GM12878 (cell line): ENCODE measurements around the gene SLC19A1. TPM values are rescaled to one million over a fixed set of nuclear protein-coding genes. Genes with fewer than 3 reads are reported as not detected.

Experiments
- MTA3 ChIP-seq: IDR thresholded peaks from 2 replicates; pipeline ENCODE4 v1.6.1; 2012; ENCODE audit warnings: low read length, inconsistent platforms, borderline replicate concordance
- NFIC ChIP-seq: IDR thresholded peaks from 2 replicates; pipeline ENCODE4 v1.6.1; 2012; ENCODE audit warnings: low read depth, mild to moderate bottlenecking, inconsistent platforms, low read length, moderate library complexity
- SKIL ChIP-seq: fragments of 450-650 bp; IDR thresholded peaks from 2 replicates; pipeline ENCODE4 v1.6.1; 2017; ENCODE audit warnings: mild to moderate bottlenecking, low read depth, inconsistent platforms; ENCODE audit not compliant: poor library complexity, severe bottlenecking
- TCF3 ChIP-seq: IDR thresholded peaks from 2 replicates; pipeline ENCODE4 v1.6.1; 2012; ENCODE audit warnings: low read depth, mild to moderate bottlenecking, low read length, borderline replicate concordance; ENCODE audit not compliant: insufficient read depth
- ZBTB11 ChIP-seq: fragments of 450-650 bp; formaldehyde crosslinking; IDR thresholded peaks from 2 replicates; pipeline ENCODE4 v1.5.0; 2022; ENCODE audit warnings: mild to moderate bottlenecking, missing genetic modification characterization
- ZBTB4 ChIP-seq: fragments of 450-650 bp; formaldehyde crosslinking; IDR thresholded peaks from 2 replicates; pipeline ENCODE4 v1.4.0; 2022; ENCODE audit warnings: mild to moderate bottlenecking, moderate library complexity
- polyA plus RNA-seq, 11 experiments: library from polyadenylated mRNA; depleted of rRNA in 4 of 11; unstranded in 6 of 11; stranded (reverse) in 5 of 11; fragments of >200 nt; fragmentation: Nextera tagmentation in 4 of 11; fragmentation: Illumina TruSeq in 1 of 11; extraction: Ambion mirVana in 4 of 11; extraction: Trizol in 1 of 11; gene quantifications; 1 replicate in 1 of 11; 2 replicates in 10 of 11; pipeline versions ENCODE4 v1.2.1 to v1.2.3, GENCODE V29; 2011 to 2016; ENCODE audit warnings: inconsistent platforms in 2 of 11, missing spikeins in 2 of 11, low read depth in 1 of 11
- total RNA-seq, 4 experiments: library from RNA; depleted of rRNA in 3 of 4; stranded (reverse); fragments of >200 nt in 3 of 4; fragmentation: Illumina TruSeq in 1 of 4; extraction: Trizol in 1 of 4; gene quantifications; 2 replicates each; pipeline versions ENCODE4 v1.2.1 to v1.2.3, GENCODE V29; 2013 to 2021
- TF ChIP-seq, protein P1 (sequence below): fragments of 450-650 bp; IDR thresholded peaks from 2 replicates; pipeline ENCODE4 v1.6.1; 2017; ENCODE audit warnings: low read depth, mild to moderate bottlenecking, moderate library complexity

Gene SLC19A1
- total and polyA plus RNA-seq, 10 of the 15 experiments (the other 5 are each of a cell fraction or from before 2014, with no cell fraction given) = 0.42 to 49.7 (median 12.2) TPM

- TF ChIP-seq ZBTB11 (CRISPR knock-in tag) (no peak), SKIL (no peak), TCF3 (no peak), ZBTB4 (CRISPR knock-in tag) (no peak), NFIC (no peak), MTA3 (no peak)
- TF ChIP-seq, protein P1, sequence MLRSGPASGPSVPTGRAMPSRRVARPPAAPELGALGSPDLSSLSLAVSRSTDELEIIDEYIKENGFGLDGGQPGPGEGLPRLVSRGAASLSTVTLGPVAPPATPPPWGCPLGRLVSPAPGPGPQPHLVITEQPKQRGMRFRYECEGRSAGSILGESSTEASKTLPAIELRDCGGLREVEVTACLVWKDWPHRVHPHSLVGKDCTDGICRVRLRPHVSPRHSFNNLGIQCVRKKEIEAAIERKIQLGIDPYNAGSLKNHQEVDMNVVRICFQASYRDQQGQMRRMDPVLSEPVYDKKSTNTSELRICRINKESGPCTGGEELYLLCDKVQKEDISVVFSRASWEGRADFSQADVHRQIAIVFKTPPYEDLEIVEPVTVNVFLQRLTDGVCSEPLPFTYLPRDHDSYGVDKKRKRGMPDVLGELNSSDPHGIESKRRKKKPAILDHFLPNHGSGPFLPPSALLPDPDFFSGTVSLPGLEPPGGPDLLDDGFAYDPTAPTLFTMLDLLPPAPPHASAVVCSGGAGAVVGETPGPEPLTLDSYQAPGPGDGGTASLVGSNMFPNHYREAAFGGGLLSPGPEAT = no peak
Measured at GRCh38 chr21:45485686-45486442, 56.4 kb downstream of the SLC19A1 start (continued).
